CD4-positive, alpha-beta T cell (primary cell): Measurements from ENCODE around the gene KLHL40. TPM values are rescaled to one million over a fixed set of nuclear protein-coding genes. Genes with fewer than 3 reads are reported as not detected.

Source experiments
- ATAC-seq: fragments of 200-7000 bp; cut with Tn5 transposase; one replicate; pipeline ENCODE4 v1.10.0; 2022; ENCODE audit warnings: mild to moderate bottlenecking; ENCODE audit not compliant: poor library complexity
- CTCF ChIA-PET: fragments of 350-600 bp; sonication (Branson Sonifier 250); formaldehyde crosslinking; loops from one replicate; lab custom pipeline; 2021; ENCODE audit warnings: antibody characterized with exemption, inconsistent platforms; lab: Charles Lee
- POLR2A ChIA-PET: fragments of 350-600 bp; sonication (Branson Sonifier 250); formaldehyde crosslinking; loops from one replicate; lab custom pipeline; 2021; ENCODE audit warnings: antibody characterized with exemption, inconsistent platforms; lab: Charles Lee
- DNase-seq, 14 experiments: peaks; one replicate each; pipeline ENCODE4 v3.0.0-alpha.2; 2013 to 2020; ENCODE audit warnings: mixed read lengths in 2 of 14
- H3K27ac ChIP-seq, 2 donors: one replicate each; pipeline versions ENCODE4 v1.5.1 to v1.7.0; 2013; ENCODE audit warnings: low read length in 2 of 2, low read depth in 1 of 2, mild to moderate bottlenecking in 1 of 2
- H3K27me3 ChIP-seq, 2 experiments: 1 replicate in 1 of 2; 2 replicates in 1 of 2; pipeline versions ENCODE4 v1.6.1 to v1.7.0; 2013; ENCODE audit warnings: low read length in 2 of 2, control low read depth in 1 of 2, mild to moderate bottlenecking in 1 of 2, moderate library complexity in 1 of 2; ENCODE audit not compliant: insufficient read depth in 2 of 2, control insufficient read depth in 1 of 2
- H3K36me3 ChIP-seq: one replicate; pipeline ENCODE4 v1.6.1; 2013; ENCODE audit warnings: low read length, control low read depth; ENCODE audit not compliant: insufficient read depth
- H3K4me1 ChIP-seq: one replicate; pipeline ENCODE4 v1.6.1; 2013; ENCODE audit warnings: low read length, control low read depth; ENCODE audit not compliant: insufficient read depth
- H3K4me3 ChIP-seq: one replicate; pipeline ENCODE4 v1.5.1; 2013; ENCODE audit warnings: mild to moderate bottlenecking, low read length, moderate library complexity
- H3K9me3 ChIP-seq, 2 experiments: 1 replicate in 1 of 2; 2 replicates in 1 of 2; pipeline versions ENCODE4 v1.6.1 to v1.7.0; 2013; ENCODE audit warnings: low read length in 2 of 2, mild to moderate bottlenecking in 2 of 2, control low read depth in 1 of 2, moderate library complexity in 1 of 2; ENCODE audit not compliant: control insufficient read depth in 1 of 2, insufficient read depth in 1 of 2
- H3K27ac Mint-ChIP-seq: one replicate; pipeline ENCODE4 v1.8.0; 2020; ENCODE audit warnings: mixed read lengths
- H3K27me3 Mint-ChIP-seq: one replicate; pipeline ENCODE4 v1.8.0; 2021; ENCODE audit warnings: mixed read lengths
- H3K36me3 Mint-ChIP-seq: one replicate; pipeline ENCODE4 v1.8.0; 2021; ENCODE audit warnings: low read depth, mixed read lengths
- H3K4me1 Mint-ChIP-seq: one replicate; pipeline ENCODE4 v1.8.0; 2021; ENCODE audit warnings: low read depth, mixed read lengths
- H3K4me3 Mint-ChIP-seq: one replicate; pipeline ENCODE4 v1.8.0; 2020; ENCODE audit warnings: mild to moderate bottlenecking, mixed read lengths
- H3K9me3 Mint-ChIP-seq: one replicate; pipeline ENCODE4 v1.8.0; 2020; ENCODE audit warnings: mixed read lengths
- intact Hi-C, 2 experiments: fragments of 100-400 bp; cut with DNase I in 1 of 2; cut with micrococcal nuclease in 1 of 2; formaldehyde crosslinking; loops; one replicate each; pipeline versions ENCODE4 v1.15.1 to v1.9.0; 2023 to 2025; cut with DNase I, micrococcal nuclease
- total RNA-seq, 174 experiments: library from RNA in 2 of 174; stranded (reverse) in 2 of 174; gene quantifications; one replicate each; pipeline ENCODE4 v1.2.3 and lab custom pipeline; 2021 to 2026
- TF ChIP-seq, protein P1 (sequence below): fragments of 200-600 bp; IDR thresholded peaks from one replicate; pipeline ENCODE4 v1.8.0; 2022; ENCODE audit warnings: antibody characterized with exemption, mild to moderate bottlenecking

Gene KLHL40
- total RNA-seq, 2 experiments from 2014 or later = not detected

DNA sequence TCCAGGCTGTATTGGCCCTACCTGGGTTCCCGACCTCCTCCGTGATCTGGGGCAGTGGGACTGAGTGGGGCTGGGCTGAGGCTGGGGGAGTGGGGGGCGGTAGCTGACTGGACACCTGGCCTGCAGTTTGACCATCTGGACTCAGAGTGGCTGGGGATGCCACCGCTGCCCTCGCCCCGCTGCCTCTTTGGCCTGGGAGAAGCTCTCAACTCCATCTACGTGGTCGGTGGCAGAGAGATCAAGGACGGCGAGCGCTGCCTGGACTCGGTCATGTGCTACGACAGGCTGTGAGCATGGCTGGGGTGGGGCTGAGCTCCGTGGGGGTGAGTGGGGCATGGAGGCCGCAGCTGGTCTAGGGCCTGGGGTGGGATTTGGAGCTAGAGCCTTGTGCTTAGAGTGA, 2.7 kb downstream of the KLHL40 start:
- intact Hi-C loops = no loop called here
- H3K4me1 ChIP-seq = no peaks in the 10 kb centered on the region
- peak in 1 of 14 experiments; percentile 2 for DNase-seq
- ChIA-PET POLR2A (no interaction called here), CTCF (no interaction called here)
- H3K9me3 Mint-ChIP-seq = no peaks in the 10 kb centered on the region
- H3K4me1 Mint-ChIP-seq = no peaks in the 10 kb centered on the region
- H3K27ac Mint-ChIP-seq = no peak overlapping the region
- no peak overlapping the region for H3K4me3 ChIP-seq
- no peaks in the 10 kb centered on the region for H3K9me3 ChIP-seq
- no peaks in the 10 kb centered on the region for H3K36me3 ChIP-seq
- H3K36me3 Mint-ChIP-seq = no peaks in the 10 kb centered on the region
- no peak overlapping the region for H3K27ac ChIP-seq
- no peak overlapping the region for H3K4me3 Mint-ChIP-seq
- H3K27me3 ChIP-seq = peaks cover 0 to 2% of the 10 kb centered on the region in 2 experiments
- peaks cover 39% of the 10 kb centered on the region for H3K27me3 Mint-ChIP-seq
- ATAC-seq = no peak
- TF ChIP-seq, protein P1, sequence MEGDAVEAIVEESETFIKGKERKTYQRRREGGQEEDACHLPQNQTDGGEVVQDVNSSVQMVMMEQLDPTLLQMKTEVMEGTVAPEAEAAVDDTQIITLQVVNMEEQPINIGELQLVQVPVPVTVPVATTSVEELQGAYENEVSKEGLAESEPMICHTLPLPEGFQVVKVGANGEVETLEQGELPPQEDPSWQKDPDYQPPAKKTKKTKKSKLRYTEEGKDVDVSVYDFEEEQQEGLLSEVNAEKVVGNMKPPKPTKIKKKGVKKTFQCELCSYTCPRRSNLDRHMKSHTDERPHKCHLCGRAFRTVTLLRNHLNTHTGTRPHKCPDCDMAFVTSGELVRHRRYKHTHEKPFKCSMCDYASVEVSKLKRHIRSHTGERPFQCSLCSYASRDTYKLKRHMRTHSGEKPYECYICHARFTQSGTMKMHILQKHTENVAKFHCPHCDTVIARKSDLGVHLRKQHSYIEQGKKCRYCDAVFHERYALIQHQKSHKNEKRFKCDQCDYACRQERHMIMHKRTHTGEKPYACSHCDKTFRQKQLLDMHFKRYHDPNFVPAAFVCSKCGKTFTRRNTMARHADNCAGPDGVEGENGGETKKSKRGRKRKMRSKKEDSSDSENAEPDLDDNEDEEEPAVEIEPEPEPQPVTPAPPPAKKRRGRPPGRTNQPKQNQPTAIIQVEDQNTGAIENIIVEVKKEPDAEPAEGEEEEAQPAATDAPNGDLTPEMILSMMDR = no peak

DNA sequence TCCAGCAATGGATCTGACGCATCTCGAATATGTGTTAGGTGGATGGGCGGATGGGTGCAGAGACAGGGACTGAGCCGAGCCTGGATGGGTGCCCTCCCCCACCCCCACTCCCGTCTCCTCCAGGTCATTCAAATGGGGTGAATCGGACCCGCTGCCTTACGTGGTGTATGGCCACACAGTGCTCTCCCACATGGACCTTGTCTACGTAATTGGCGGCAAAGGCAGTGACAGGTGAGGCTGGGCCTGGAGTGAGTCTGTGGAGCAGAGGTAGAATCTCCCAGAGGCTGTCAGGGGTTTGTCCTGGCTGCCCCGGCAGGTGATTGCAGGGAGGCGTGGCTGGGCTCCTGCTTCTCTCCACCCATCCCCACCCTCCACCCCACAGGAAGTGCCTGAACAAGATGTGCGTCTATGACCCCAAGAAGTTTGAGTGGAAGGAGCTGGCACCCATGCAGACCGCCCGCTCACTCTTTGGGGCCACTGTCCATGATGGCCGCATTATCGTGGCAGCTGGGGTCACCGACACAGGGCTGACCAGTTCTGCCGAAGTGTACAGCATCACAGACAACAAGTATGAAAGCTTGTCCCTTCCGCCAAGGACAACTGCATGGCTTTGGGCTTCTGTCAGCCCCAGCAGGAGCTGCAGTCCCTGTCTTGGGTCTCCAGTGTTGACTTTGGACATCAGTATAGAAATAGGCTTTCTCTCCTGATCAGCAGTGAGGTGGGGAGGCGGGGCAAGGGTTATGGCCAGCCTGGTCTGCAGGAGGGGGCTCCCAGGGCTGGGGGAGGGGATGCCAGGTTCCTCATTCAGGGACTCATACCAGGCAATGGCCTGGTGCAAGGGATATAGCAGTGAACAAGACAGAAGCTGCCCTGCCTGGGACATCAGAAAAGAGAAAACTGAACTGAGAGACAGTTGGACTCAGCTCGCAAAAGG, 3.4 kb downstream of the KLHL40 start:
- Mint-ChIP-seq H3K36me3 (no peaks in the 10 kb centered on the region), H3K27me3 (peaks cover 34% of the 10 kb centered on the region), H3K4me1 (no peaks in the 10 kb centered on the region), H3K27ac (no peak overlapping the region), H3K9me3 (no peaks in the 10 kb centered on the region), H3K4me3 (no peak overlapping the region)
- DNase-seq (no peak), ATAC-seq (no peak)
- CTCF ChIA-PET = no interaction called here
- TF ChIP-seq, protein P1 = no peak
- POLR2A ChIA-PET = no interaction called here
- Histone ChIP-seq H3K36me3 (no peaks in the 10 kb centered on the region), H3K27ac (no peak overlapping the region), H3K4me3 (no peak overlapping the region), H3K27me3 (peaks cover 0 to 2% of the 10 kb centered on the region in 2 experiments), H3K4me1 (no peaks in the 10 kb centered on the region), H3K9me3 (no peaks in the 10 kb centered on the region)
- intact Hi-C loops = no loop called here

DNA sequence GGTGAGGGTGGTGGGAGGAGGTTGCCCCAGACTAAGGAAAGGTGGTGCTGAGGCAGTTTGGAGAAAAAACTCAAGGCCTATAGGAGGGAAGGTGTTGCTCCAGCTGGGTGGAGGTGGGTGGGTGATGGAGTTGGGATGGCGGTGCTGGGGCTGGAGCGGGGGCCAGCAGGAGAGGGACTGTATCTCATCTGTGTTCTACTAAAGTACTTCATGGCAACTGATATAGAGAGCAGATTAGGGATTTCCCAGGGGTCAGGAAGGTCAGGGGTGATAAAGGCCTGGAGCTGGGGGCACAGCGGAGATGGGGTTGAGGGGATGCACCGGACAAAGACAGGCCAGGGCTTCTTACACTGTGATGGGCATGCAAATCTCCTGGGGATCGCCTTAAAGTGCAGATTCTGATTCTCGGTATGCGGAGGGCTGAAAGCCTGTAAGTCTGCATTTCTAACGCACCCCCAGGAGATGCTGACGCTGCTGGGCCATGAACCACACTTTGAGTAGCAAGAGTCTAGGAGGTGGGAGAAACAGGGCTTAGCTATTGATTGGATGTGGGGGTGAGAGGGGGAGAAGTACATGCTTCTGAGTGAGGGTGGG, 4.2 kb downstream of the KLHL40 start:
- no peak overlapping the region for H3K4me3 ChIP-seq
- no peaks in the 10 kb centered on the region for H3K9me3 ChIP-seq
- CTCF ChIA-PET = no interaction called here
- no peaks in the 10 kb centered on the region for H3K36me3 ChIP-seq
- no peak for ATAC-seq
- Mint-ChIP-seq H3K4me3 (no peak overlapping the region), H3K27ac (no peak overlapping the region), H3K9me3 (no peaks in the 10 kb centered on the region), H3K4me1 (no peaks in the 10 kb centered on the region), H3K36me3 (no peaks in the 10 kb centered on the region), H3K27me3 (peaks cover 32% of the 10 kb centered on the region)
- H3K27ac ChIP-seq = no peak overlapping the region
- intact Hi-C loops = no loop called here
- peaks cover 0 to 2% of the 10 kb centered on the region in 2 experiments for H3K27me3 ChIP-seq
- DNase-seq = no peak
- H3K4me1 ChIP-seq = no peaks in the 10 kb centered on the region
- TF ChIP-seq, protein P1 = no peak
- POLR2A ChIA-PET = no interaction called here
